Activated naive CD4-positive, alpha-beta T cell (primary cell): ENCODE results near the gene ZFP69B.
A peak's percentile ranks its signal among the peaks of the same experiment; 100 is the strongest.

ENCODE experiments used
- DNase-seq, 4 experiments: peaks; one replicate each; lab custom pipeline; 2025; lab: John Stamatoyannopoulos, UW

The ZFP69B gene

GRCh38 chr1:40449684-40450494 is at the start of gene ZFP69B:
Gene ZFP69B (plus strand): TSS chr1:40450476. CDS start chr1:40450962, 486 bp downstream.
- DNase-seq: peak; percentile 65 to 79 (median 72)

- no peak for DNase-seq
These were observed 48.6 kb upstream of the ZFP69B start for GRCh38 chr1:40401473-40402201.

- no peak for DNase-seq
These were observed 45.4 kb upstream of the ZFP69B start for GRCh38 chr1:40404670-40405462.

GRCh38 chr1:40405812-40406211 is 44.5 kb upstream of the ZFP69B start:
- DNase-seq: no peak

- DNase-seq: no peak
These were observed 42.8 kb upstream of the ZFP69B start for GRCh38 chr1:40407453-40407852.

- DNase-seq: no peak
These were observed 40.8 kb upstream of the ZFP69B start for GRCh38 chr1:40409467-40409866.

- DNase-seq: no peak
These were observed 39.0 kb upstream of the ZFP69B start for GRCh38 chr1:40411294-40411693.

GRCh38 chr1:40411843-40412242 is 38.4 kb upstream of the ZFP69B start:
- DNase-seq: no peak

- DNase-seq: no peak
These were observed 36.6 kb upstream of the ZFP69B start for GRCh38 chr1:40413527-40414252.

GRCh38 chr1:40414331-40414730 is 35.9 kb upstream of the ZFP69B start:
- no peak for DNase-seq

- DNase-seq: no peak
These were observed 33.6 kb upstream of the ZFP69B start for GRCh38 chr1:40416709-40417108.

GRCh38 chr1:40421431-40422384 is 28.6 kb upstream of the ZFP69B start:
- no peak for DNase-seq

GRCh38 chr1:40422630-40423263 is 27.5 kb upstream of the ZFP69B start:
- no peak for DNase-seq

GRCh38 chr1:40423264-40423642 is 27.0 kb upstream of the ZFP69B start:
- no peak for DNase-seq

- no peak for DNase-seq
These were observed 26.2 kb upstream of the ZFP69B start for GRCh38 chr1:40423951-40424618.

GRCh38 chr1:40425198-40425597 is 25.1 kb upstream of the ZFP69B start:
- DNase-seq: no peak

- DNase-seq: no peak
These were observed 18.9 kb upstream of the ZFP69B start for GRCh38 chr1:40431385-40431784.

GRCh38 chr1:40432644-40433390 is 17.5 kb upstream of the ZFP69B start:
- DNase-seq: no peak

- DNase-seq: no peak
These were observed 14.8 kb upstream of the ZFP69B start for GRCh38 chr1:40435471-40435870.
